GM12891 (cell line): ENCODE measurements around the gene CLTB.
A peak's percentile ranks its signal among the peaks of the same experiment; 100 is the strongest.
"Not testable (repeated sequence)": the region's sequence is repeated elsewhere in the genome, so short reads cannot be mapped to it uniquely, and the experiment has no call there.

Source experiments
- DNase-seq: peaks from one replicate; pipeline ENCODE4 v3.0.0; 2011; ENCODE audit warnings: low spot score; ENCODE audit not compliant: insufficient read length
- FAIRE-seq: peaks from 2 replicates; lab custom pipeline; 2011; peaks lifted over from hg19 to GRCh38; lab: Jason Lieb, UNC
- PAX5 ChIP-seq: IDR thresholded peaks from 2 replicates; pipeline ENCODE4 v1.6.1; 2011; ENCODE audit warnings: low read length, moderate library complexity, mild to moderate bottlenecking; ENCODE audit not compliant: insufficient read depth, severe bottlenecking
- POLR2A ChIP-seq: IDR thresholded peaks from 2 replicates; pipeline ENCODE4 v1.6.1; 2011; ENCODE audit warnings: low read depth, low read length, control low read depth
- POLR2AphosphoS5 ChIP-seq: IDR thresholded peaks from 2 replicates; pipeline ENCODE4 v1.6.1; 2011; ENCODE audit warnings: low read depth, low read length, control low read depth
- POU2F2 ChIP-seq: IDR thresholded peaks from 2 replicates; pipeline ENCODE4 v1.6.1; 2011; ENCODE audit warnings: low read depth, mild to moderate bottlenecking, control low read depth, low read length, moderate library complexity
- SPI1 ChIP-seq: IDR thresholded peaks from 2 replicates; pipeline ENCODE4 v1.6.1; 2011; ENCODE audit warnings: low read depth, low read length, control low read depth
- TAF1 ChIP-seq: IDR thresholded peaks from 2 replicates; pipeline ENCODE4 v1.6.1; 2011; ENCODE audit warnings: low read depth, low read length, control low read depth

Gene CLTB

DNA sequence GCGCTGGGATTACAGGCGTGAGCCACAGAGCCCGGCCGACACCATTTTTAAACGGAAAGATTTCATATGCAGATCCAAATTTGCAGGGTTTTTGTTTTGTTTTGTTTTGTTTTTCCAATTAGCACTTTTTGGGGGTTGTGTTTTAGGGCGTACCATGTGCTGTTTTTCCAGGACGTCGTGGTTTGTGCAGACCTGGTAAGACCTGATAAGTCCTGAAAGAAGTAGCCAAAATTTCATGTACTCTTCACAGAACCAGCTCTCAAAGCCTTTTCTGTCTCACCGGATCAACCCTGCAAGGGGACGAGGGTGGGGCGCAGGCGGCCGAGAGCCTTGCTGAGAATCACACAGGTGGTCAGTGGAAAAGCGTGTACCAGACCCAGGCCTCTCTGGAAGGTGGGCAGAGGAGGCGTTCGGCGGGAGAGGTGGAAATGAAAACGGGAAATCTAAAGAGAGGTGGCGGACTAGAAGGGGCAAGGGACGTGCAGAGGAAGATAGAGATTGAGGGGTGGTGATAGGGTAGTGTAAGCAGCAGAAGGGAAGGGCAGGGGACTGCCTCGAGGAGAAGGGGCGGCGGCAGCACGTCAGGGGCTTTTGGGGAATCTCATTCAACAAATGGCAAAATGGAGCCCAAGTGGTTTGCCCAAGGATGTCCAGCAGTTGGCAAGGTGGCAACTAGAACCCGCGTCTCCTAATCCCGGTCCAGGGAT is 30.7 kb upstream of the CLTB start:
- no peak for FAIRE-seq
- no peak for TF ChIP-seq POLR2A
- TF ChIP-seq POU2F2, result no peak
- no peak for TF ChIP-seq PAX5
- TF ChIP-seq TAF1, result no peak
- no peak for TF ChIP-seq SPI1
- no peak for TF ChIP-seq POLR2AphosphoS5
- no peak for DNase-seq

DNA sequence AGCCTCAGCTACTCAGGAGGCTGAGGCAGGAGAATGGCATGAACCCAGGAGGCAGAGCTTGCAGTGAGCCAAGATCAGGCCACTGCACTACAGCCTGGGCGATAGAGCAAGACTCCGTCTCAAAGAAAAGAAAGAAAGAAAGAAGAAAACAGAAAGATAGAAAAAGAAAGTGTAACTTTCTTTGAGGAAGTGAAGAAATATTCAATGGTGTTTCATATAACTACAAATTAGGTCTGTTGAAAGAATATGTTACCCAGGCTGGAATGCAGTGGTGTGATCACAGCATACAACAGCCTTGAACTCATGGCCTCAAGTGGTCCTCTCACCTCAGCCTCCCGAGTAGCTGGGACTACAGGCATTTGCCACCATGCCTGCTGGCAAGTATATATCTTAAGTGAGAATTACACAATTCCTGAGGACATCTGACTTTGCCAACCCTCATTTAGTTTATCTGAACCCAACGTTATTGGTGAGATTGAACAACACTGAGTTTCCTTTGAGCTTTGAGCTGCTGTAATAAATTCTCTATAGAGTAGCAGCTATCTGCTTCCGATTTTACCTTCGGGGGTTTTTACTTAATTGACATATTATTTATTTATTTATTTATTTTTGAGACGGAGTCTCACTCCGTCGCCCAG is 29.8 kb upstream of the CLTB start:
- no peak for TF ChIP-seq POLR2AphosphoS5
- no peak for TF ChIP-seq POLR2A
- no peak for TF ChIP-seq POU2F2
- TF ChIP-seq TAF1, result no peak
- no peak for TF ChIP-seq PAX5
- TF ChIP-seq SPI1, result no peak
- no peak for FAIRE-seq
- DNase-seq, result no peak

DNA sequence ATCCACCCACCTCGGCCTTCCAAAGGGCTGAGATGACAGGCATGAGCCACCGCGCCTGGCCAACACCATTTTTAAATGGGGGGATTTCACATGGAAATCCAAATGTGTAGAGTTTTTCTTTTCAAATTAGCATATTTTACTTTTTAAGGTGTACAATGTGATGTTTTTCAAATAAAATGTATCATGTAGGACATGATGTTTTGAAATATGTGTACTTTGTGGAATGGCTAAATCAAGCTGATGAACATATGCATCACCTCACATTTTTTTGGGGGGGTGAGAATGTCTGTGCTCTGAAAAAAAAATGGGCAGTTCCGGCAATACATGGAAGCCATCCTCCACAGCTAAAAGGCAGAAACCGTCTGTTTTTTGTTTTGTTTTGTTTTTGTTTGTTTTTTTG is 28.4 kb upstream of the CLTB start:
- DNase-seq, result no peak
- FAIRE-seq, result no peak
- TF ChIP-seq POLR2A (no peak), POU2F2 (no peak), SPI1 (no peak), PAX5 (no peak)

DNA sequence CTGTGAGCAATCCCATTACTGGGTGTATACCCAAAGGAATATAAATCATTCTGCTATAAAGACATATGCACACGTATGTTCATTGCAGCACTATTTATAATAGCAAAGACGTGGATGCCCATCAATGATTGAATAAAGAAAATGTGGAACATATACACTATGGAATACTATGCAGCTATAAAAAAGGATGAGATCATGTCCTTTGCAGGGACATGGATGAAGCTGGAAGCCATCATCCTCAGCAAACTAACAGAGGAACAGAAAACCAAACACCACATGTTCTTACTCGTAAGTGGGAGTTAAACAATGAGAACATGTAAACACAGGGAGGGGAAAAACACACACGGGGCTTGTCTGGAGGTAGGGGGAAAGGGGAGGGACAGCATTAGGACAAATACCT is 26.6 kb upstream of the CLTB start:
- not testable (repeated sequence) for DNase-seq, FAIRE-seq

DNA sequence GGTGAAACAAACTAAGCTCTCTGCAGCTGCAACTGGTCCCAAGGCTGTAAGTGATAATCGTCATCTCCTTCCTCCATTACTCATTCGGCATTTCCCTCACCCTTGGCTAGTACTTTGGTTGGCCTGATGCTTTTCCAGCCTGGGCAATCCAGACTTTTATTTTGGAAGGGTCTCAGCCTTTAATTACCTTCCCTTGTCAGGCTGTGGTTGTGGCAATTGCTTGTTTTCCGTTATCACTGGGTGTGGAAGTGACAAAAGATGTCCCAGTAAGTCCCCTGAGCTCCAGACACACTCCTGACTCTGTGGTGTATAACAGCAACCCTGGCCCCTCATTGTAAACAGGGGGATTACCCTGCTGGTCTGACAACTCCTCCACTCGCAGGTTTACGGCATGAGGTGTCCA is 25.6 kb upstream of the CLTB start:
- no peak for FAIRE-seq
- no peak for TF ChIP-seq PAX5
- no peak for TF ChIP-seq SPI1
- TF ChIP-seq POU2F2, result no peak
- TF ChIP-seq TAF1, result no peak
- TF ChIP-seq POLR2AphosphoS5, result no peak
- no peak for TF ChIP-seq POLR2A
- no peak for DNase-seq

DNA sequence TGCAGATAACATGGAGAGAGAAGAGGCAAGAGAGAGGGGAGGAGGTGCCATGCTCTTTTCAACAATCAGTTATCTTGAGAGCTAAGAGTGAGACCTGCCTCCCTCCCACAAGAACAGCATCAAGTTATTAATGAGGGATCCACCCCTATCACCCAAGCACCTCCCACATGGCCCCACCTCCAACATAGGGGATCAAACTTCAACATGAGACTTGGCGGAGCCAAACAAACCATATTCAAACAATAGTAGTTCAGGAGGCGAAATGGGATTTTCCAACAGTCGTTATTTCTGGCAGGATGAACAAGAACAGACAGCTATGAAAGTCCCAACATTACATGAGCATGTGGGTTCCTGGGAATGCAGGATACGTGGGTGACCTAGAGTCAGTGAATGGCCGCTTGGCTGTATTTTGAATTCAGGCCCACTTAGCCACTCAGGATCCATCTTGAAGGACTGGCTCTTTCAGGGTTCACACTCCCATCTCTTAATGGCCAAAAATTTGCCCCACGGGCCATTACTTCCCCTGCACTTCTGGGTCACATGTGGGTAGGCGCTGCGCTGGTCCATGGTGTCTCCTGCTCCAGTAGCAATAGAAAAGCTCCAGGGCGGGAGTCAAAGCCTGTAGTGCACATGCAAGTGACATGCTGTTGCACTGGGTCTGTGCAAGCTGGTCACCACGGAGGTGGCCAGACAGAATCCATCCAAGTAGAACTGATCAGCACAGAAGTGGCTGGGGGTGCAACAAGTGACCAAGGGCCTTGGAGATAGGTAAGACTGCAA is 24.8 kb upstream of the CLTB start:
- FAIRE-seq (no peak), DNase-seq (no peak)
- no peak for TF ChIP-seq POLR2AphosphoS5
- no peak for TF ChIP-seq SPI1
- no peak for TF ChIP-seq TAF1
- no peak for TF ChIP-seq POLR2A
- no peak for TF ChIP-seq POU2F2
- TF ChIP-seq PAX5, result no peak

DNA sequence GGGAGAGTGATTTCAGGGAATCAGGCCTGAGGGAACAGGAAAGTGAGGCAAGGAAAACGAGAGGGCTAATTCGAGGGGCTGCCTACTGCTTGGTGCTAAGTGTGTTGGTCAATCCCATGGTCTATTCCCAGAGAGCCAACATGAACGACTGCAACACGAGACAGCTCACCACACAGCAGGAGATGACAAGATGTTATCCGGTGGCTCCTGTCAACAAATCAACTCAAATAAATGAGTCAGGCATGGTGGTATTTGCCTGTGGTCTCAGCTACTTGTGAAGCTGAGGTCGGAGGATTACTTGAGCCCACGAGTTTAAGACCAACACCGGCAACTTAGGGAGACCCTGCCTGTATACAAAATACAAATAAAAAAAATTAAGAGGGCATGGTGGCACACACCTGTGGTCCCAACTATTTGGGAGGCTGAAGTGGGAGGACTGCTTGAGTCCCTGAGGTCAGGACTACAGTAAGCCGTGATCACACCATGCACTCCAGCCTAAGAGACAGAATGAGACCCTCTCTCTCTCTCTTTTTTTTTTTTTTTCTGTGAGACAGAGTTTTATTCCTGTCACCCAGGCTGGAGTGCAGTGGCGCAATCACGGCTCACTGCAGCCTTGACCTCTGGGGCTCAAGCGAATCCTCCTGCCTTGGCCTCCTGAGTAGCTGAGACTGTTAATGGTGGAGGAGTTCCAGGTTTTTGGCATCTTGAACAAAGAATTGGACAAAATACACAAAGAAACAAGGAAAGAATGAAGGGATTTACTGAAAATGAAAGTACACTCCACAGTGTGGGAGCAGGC is 22.8 kb upstream of the CLTB start:
- TF ChIP-seq PAX5 (no peak), POLR2AphosphoS5 (no peak), POLR2A (no peak), POU2F2 (no peak), SPI1 (no peak), TAF1 (no peak)
- DNase-seq (no peak), FAIRE-seq (no peak)

DNA sequence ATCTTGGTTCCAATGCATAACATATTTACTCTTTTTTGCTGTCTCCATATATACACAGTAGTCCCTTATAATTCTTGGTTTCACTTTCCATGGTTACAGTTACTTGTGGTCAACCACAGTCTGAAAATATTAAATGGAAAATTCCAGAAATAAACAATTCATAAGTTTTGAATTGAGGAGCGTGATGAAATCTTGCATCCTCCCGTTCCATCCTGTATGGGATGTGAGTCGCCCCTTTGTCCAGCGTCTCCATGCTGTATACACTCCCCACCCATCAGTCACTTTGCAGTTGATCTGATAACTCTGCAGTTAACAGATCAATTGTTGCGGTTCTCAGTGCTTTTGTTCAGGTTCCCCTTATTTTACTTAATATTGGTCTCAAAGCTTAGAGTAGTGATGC is 20.3 kb upstream of the CLTB start:
- no peak for TF ChIP-seq PAX5
- TF ChIP-seq POU2F2, result no peak
- TF ChIP-seq SPI1, result no peak
- TF ChIP-seq TAF1, result no peak
- no peak for TF ChIP-seq POLR2AphosphoS5
- TF ChIP-seq POLR2A, result no peak
- DNase-seq (no peak), FAIRE-seq (peak; percentile 62)

DNA sequence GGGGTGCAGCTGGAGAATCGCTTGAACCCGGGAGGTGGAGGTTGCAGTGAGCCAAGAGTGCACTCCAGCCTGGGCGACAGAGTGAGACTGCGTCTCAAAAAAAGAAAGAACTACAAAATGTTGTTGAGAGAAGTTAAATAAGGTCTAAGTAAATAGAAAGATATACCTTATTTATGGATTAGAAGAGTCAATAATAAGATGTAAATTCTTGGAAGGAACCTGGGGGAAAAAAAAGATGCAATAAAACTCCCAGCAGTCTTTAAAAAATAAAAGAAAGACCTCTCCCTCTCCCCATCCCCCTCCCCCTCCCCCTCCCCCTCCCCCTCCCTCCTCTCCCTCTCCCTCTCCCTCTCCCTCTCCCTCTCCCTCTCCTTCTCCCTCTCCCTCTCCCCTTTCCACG is 16.4 kb upstream of the CLTB start:
- DNase-seq, result no peak
- FAIRE-seq, result no peak
- TF ChIP-seq POLR2AphosphoS5 (no peak), POLR2A (no peak), PAX5 (no peak), POU2F2 (no peak), TAF1 (no peak), SPI1 (no peak)

DNA sequence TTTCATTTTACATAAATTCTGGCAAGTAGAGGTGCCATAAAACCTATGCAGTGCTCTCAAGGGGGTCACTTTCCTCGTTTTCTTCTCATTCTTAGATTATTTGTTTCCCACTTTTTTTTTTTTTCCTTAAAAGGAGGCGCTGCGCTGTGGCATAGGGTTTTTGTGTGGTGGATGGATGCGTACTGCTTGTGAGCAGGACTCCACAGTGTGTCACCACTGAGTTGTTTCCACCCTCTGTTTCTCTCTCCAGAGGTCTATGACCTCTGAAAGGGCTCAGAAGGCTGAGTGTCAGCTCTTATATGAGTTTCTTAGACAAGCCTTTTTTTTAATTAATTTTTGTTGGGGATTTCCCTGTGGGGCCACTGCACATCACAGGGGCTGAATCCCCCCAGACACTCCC is 13.6 kb upstream of the CLTB start:
- TF ChIP-seq PAX5 (no peak), POLR2A (no peak), SPI1 (no peak), POLR2AphosphoS5 (no peak), POU2F2 (no peak), TAF1 (no peak)
- DNase-seq (no peak), FAIRE-seq (no peak)
